Astrocyte of the spinal cord (primary cell): ENCODE results near the gene KCNQ1.
"Not testable (repeated sequence)": the region's sequence is repeated elsewhere in the genome, so short reads cannot be mapped to it uniquely, and the experiment has no call there.

Source experiments
- DNase-seq: peaks from one replicate; pipeline ENCODE4 v3.0.0; 2011; ENCODE audit warnings: low read depth, low spot score
- H3K4me3 ChIP-seq: 2 replicates; pipeline ENCODE4 v1.5.1; 2011; ENCODE audit warnings: low read depth, mild to moderate bottlenecking, low read length, moderate library complexity
- in situ Hi-C: cut with HindIII; loops from 2 replicates; pipeline ENCODE4 v1.10.0; 2017; ENCODE audit warnings: low sequenced_read_pairs
- TF ChIP-seq, protein P1 (sequence below): IDR thresholded peaks from 2 replicates; pipeline ENCODE4 v1.5.1; 2012; ENCODE audit warnings: low read depth, mild to moderate bottlenecking, low read length, inconsistent platforms

Gene KCNQ1

GRCh38 chr11:2482745-2483144, 37.9 kb downstream of the KCNQ1 start:
- no peak for DNase-seq
- in situ Hi-C loops, result no loop called here
- H3K4me3 ChIP-seq, result no peak overlapping the region
- TF ChIP-seq, protein P1, sequence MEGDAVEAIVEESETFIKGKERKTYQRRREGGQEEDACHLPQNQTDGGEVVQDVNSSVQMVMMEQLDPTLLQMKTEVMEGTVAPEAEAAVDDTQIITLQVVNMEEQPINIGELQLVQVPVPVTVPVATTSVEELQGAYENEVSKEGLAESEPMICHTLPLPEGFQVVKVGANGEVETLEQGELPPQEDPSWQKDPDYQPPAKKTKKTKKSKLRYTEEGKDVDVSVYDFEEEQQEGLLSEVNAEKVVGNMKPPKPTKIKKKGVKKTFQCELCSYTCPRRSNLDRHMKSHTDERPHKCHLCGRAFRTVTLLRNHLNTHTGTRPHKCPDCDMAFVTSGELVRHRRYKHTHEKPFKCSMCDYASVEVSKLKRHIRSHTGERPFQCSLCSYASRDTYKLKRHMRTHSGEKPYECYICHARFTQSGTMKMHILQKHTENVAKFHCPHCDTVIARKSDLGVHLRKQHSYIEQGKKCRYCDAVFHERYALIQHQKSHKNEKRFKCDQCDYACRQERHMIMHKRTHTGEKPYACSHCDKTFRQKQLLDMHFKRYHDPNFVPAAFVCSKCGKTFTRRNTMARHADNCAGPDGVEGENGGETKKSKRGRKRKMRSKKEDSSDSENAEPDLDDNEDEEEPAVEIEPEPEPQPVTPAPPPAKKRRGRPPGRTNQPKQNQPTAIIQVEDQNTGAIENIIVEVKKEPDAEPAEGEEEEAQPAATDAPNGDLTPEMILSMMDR, result no peak

GRCh38 chr11:2483426-2483825, 38.6 kb downstream of the KCNQ1 start:
- H3K4me3 ChIP-seq, result no peak overlapping the region
- TF ChIP-seq, protein P1, result no peak
- DNase-seq, result no peak
- in situ Hi-C loops, result no loop called here

- in situ Hi-C loops, result no loop called here
- H3K4me3 ChIP-seq, result no peak overlapping the region
- TF ChIP-seq, protein P1, result no peak
- DNase-seq, result no peak
These were observed 39.8 kb downstream of the KCNQ1 start for GRCh38 chr11:2484576-2485125.

DNA sequence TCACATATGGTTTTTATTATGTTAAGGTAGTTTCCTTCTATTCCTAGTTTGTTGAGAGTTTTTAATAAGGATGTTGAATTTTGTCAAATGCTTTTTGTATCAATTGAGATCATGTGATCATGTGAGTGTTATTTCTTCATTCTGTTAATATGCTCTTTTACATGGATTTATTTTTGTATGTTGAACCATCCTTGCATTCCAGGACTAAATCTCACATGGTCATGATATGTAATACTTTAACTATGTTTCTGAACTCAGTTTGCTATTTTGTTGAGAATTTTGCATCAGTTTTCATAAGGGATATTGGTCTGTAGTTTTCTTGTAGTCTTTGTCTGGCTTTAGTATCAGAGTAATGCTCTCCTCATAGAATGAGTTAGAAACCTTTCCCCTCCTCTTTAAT, 43.2 kb downstream of the KCNQ1 start:
- TF ChIP-seq, protein P1, result no peak
- in situ Hi-C loops, result no loop called here
- DNase-seq, result no peak
- H3K4me3 ChIP-seq, result no peak overlapping the region

- in situ Hi-C loops, result no loop called here
- no peak for DNase-seq
- no peak overlapping the region for H3K4me3 ChIP-seq
- TF ChIP-seq, protein P1, result no peak
These were observed 44.3 kb downstream of the KCNQ1 start for GRCh38 chr11:2489083-2489482.

DNA sequence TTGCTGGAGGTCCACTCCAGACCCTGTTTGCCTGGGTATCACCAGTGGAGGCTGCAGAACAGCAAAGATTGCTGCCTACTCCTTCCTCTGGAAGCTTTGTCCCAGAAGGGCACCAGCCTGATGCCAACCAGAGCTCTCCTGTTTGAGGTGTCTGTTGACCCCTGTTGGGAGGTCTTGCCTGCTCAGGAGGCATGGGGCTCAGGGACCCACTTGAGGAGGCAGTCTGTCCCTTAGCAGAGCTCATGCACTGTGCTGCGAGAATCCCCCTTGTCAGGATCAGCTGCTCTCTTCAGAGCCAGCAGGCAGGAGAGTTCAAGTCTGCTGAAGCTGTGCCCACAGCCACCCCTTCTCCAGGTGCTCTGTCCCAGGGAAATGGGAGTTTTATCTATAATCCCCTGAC, 53.1 kb downstream of the KCNQ1 start:
- H3K4me3 ChIP-seq, DNase-seq, in situ Hi-C loops: not testable (repeated sequence)

- in situ Hi-C loops, result no loop called here
- no peak for DNase-seq
- H3K4me3 ChIP-seq, result no peak overlapping the region
- TF ChIP-seq, protein P1, result no peak
These were observed 53.9 kb downstream of the KCNQ1 start for GRCh38 chr11:2498750-2499149.
